HepG2 (cell line): ENCODE results near the gene AGAP1. TPM values are rescaled to one million over a fixed set of nuclear protein-coding genes. Genes with fewer than 3 reads are reported as not detected.

Source experiments
- ATAC-seq: fragments of 200-7000 bp; cut with Tn5 transposase; 3 replicates; pipeline ENCODE4 v1.9.1; 2020; ENCODE audit warnings: mild to moderate bottlenecking, moderate library complexity
- BruUV-seq: library from RNA; stranded (reverse); fragments of 400-500 nt; replicated peaks from 2 replicates; lab custom pipeline; 2021; lab: Mats Ljungman, UMichigan
- CTCF ChIA-PET: fragments of 300-600 bp; formaldehyde crosslinking; extraction: SDS; loops from one replicate; lab custom pipeline; 2021; ENCODE audit warnings: low total read pairs, inconsistent platforms, low intra/inter-chr PET ratio; lab: Yijun Ruan, JAX
- POLR2A ChIA-PET: fragments of 350-600 bp; sonication (Branson Sonifier 250); formaldehyde crosslinking; loops from one replicate; lab custom pipeline; 2020; ENCODE audit warnings: antibody characterized with exemption, inconsistent platforms; lab: Yijun Ruan, JAX
- DNase-seq: peaks from one replicate; pipeline ENCODE4 v3.0.0-alpha.2; 2015; ENCODE audit warnings: low spot score
- FAIRE-seq: peaks from 3 replicates; lab custom pipeline; 2011; peaks lifted over from hg19 to GRCh38; lab: Jason Lieb, UNC
- H2AFZ ChIP-seq: one replicate; pipeline ENCODE4 v1.6.1; 2011; ENCODE audit warnings: low read length, inconsistent platforms
- H3K27ac ChIP-seq: fragments of 300-600 bp; 3 replicates; pipeline ENCODE4 v1.8.0; 2011; ENCODE audit warnings: mixed run types, mild to moderate bottlenecking, mixed read lengths, low read length, inconsistent platforms; ENCODE audit not compliant: insufficient read depth; ENCODE audit errors: extremely low read length
- H3K27me3 ChIP-seq, 2 experiments: fragments of 200-600 bp in 1 of 2; 2 replicates in 1 of 2; 3 replicates in 1 of 2; pipeline versions ENCODE4 v1.6.0 to v1.8.0; 2011; ENCODE audit warnings: low read length in 2 of 2, mild to moderate bottlenecking in 2 of 2, moderate library complexity in 2 of 2, inconsistent platforms in 1 of 2; ENCODE audit not compliant: insufficient read depth in 2 of 2, control insufficient read depth in 1 of 2
- H3K36me3 ChIP-seq, 2 experiments: fragments of 200-600 bp in 1 of 2; replicated peaks in 1 of 2; 2 replicates in 1 of 2; 3 replicates in 1 of 2; pipeline versions ENCODE4 v1.5.1 to v1.8.0; 2011; ENCODE audit warnings: low read length in 2 of 2, inconsistent platforms in 1 of 2; ENCODE audit not compliant: insufficient read depth in 2 of 2, control insufficient read depth in 1 of 2
- H3K4me1 ChIP-seq: 2 replicates; pipeline ENCODE4 v1.5.1; 2012; ENCODE audit warnings: low read length, inconsistent platforms; ENCODE audit not compliant: insufficient read depth
- H3K4me2 ChIP-seq: 2 replicates; pipeline ENCODE4 v1.6.0; 2011; ENCODE audit warnings: low read depth, low read length, inconsistent platforms
- H3K4me3 ChIP-seq, 3 experiments: fragments of 200-600 bp in 1 of 3; sonication (generic), shearing (Covaris generic) in 1 of 3; replicated peaks in 1 of 3; 2 replicates each; pipeline ENCODE4 v1.5.1; 2011 to 2016; ENCODE audit warnings: low read length in 3 of 3, inconsistent platforms in 2 of 3, low read depth in 2 of 3, mild to moderate bottlenecking in 2 of 3, control low read depth in 1 of 3, mixed read lengths in 1 of 3; ENCODE audit not compliant: insufficient read depth in 1 of 3
- H3K79me2 ChIP-seq: one replicate; pipeline ENCODE4 v1.6.1; 2011; ENCODE audit warnings: low read length, inconsistent platforms; ENCODE audit not compliant: insufficient read depth
- H3K9ac ChIP-seq: 2 replicates; pipeline ENCODE4 v1.6.0; 2011; ENCODE audit warnings: mild to moderate bottlenecking, low read depth, low read length, inconsistent platforms; ENCODE audit not compliant: insufficient read depth
- H3K9me3 ChIP-seq: 2 replicates; pipeline ENCODE4 v1.5.1; 2012; ENCODE audit warnings: mild to moderate bottlenecking, low read length
- H4K20me1 ChIP-seq: 2 replicates; pipeline ENCODE4 v1.6.0; 2011; ENCODE audit warnings: inconsistent platforms, mild to moderate bottlenecking, low read length, moderate library complexity; ENCODE audit not compliant: insufficient read depth
- GLI4 ChIP-seq: sonication (generic); formaldehyde crosslinking; IDR thresholded peaks from 2 replicates; pipeline ENCODE4 v1.5.1; 2020; ENCODE audit warnings: missing genetic modification reagents, mild to moderate bottlenecking, moderate library complexity, borderline replicate concordance
- HIVEP1 ChIP-seq: sonication (generic); formaldehyde crosslinking; IDR thresholded peaks from 2 replicates; pipeline ENCODE4 v1.4.0; 2020; ENCODE audit warnings: mild to moderate bottlenecking, missing genetic modification reagents
- TAF1 ChIP-seq: sonication (generic); formaldehyde crosslinking; IDR thresholded peaks from 2 replicates; pipeline ENCODE4 v1.4.0; 2020; ENCODE audit warnings: missing genetic modification reagents
- ZFP41 ChIP-seq: sonication (generic); formaldehyde crosslinking; IDR thresholded peaks from 2 replicates; pipeline ENCODE4 v1.4.0; 2020; ENCODE audit warnings: mild to moderate bottlenecking, missing genetic modification reagents, borderline replicate concordance
- ZKSCAN5 ChIP-seq: sonication (generic); formaldehyde crosslinking; IDR thresholded peaks from 2 replicates; pipeline ENCODE4 v1.5.1; 2020; ENCODE audit warnings: mild to moderate bottlenecking, missing genetic modification reagents
- ZZZ3 ChIP-seq: sonication (generic); formaldehyde crosslinking; IDR thresholded peaks from 2 replicates; pipeline ENCODE4 v1.4.0; 2020; ENCODE audit warnings: missing genetic modification reagents, mild to moderate bottlenecking, borderline replicate concordance
- WGBS: methylation state at CpG from one replicate; pipeline ENCODE4 v1.1.6; 2017; ENCODE audit warnings: low lambda C conversion rate; 5-methylcytosine and 5-hydroxymethylcytosine counted together
- in situ Hi-C: cut with HindIII; loops from 2 replicates; pipeline ENCODE4 v1.10.0; 2017; ENCODE audit warnings: low pct_unique_long_range_greater_than_20kb; ENCODE audit not compliant: extremely low pct_ligation_motif_present
- intact Hi-C: fragments of 100-400 bp; cut with micrococcal nuclease; formaldehyde crosslinking; loops from one replicate; pipeline ENCODE4 v1.10.0; 2022; ENCODE audit not compliant: unreplicated experiment
- polyA plus RNA-seq, 8 experiments: library from polyadenylated mRNA; depleted of rRNA in 3 of 8; stranded (reverse) in 7 of 8; unstranded in 1 of 8; fragments of >200 nt; fragmentation: Illumina TruSeq in 4 of 8; extraction: Trizol in 4 of 8; gene quantifications; 2 replicates each; pipeline versions ENCODE4 v1.2.1 to v1.2.3, GENCODE V29; 2011 to 2016; ENCODE audit warnings: low read depth in 4 of 8, missing spikeins in 1 of 8, mixed read lengths in 1 of 8; ENCODE audit not compliant: insufficient read depth in 1 of 8
- total RNA-seq, 5 experiments: library from RNA; depleted of rRNA; stranded (reverse); fragments of >200 nt; fragmentation: Illumina TruSeq; extraction: Trizol; gene quantifications; 2 replicates each; pipeline ENCODE4 v1.2.3, GENCODE V29; 2016; ENCODE audit warnings: low read depth in 1 of 5
- TF ChIP-seq, protein P1 (sequence below): sonication (generic); formaldehyde crosslinking; IDR thresholded peaks from 2 replicates; pipeline ENCODE4 v1.4.0; 2020; ENCODE audit warnings: missing genetic modification reagents, borderline replicate concordance
- TF ChIP-seq, protein P2 (sequence below): sonication (generic); formaldehyde crosslinking; IDR thresholded peaks from 2 replicates; pipeline ENCODE4 v1.5.1; 2020; ENCODE audit warnings: mild to moderate bottlenecking, missing genetic modification reagents, moderate library complexity

AGAP1 gene
- total and polyA plus RNA-seq, 2 of the 13 experiments (the other 11 are each of a cell fraction or from before 2014, with no cell fraction given), result 21.2 to 32.7 TPM

- TF ChIP-seq, protein P1, sequence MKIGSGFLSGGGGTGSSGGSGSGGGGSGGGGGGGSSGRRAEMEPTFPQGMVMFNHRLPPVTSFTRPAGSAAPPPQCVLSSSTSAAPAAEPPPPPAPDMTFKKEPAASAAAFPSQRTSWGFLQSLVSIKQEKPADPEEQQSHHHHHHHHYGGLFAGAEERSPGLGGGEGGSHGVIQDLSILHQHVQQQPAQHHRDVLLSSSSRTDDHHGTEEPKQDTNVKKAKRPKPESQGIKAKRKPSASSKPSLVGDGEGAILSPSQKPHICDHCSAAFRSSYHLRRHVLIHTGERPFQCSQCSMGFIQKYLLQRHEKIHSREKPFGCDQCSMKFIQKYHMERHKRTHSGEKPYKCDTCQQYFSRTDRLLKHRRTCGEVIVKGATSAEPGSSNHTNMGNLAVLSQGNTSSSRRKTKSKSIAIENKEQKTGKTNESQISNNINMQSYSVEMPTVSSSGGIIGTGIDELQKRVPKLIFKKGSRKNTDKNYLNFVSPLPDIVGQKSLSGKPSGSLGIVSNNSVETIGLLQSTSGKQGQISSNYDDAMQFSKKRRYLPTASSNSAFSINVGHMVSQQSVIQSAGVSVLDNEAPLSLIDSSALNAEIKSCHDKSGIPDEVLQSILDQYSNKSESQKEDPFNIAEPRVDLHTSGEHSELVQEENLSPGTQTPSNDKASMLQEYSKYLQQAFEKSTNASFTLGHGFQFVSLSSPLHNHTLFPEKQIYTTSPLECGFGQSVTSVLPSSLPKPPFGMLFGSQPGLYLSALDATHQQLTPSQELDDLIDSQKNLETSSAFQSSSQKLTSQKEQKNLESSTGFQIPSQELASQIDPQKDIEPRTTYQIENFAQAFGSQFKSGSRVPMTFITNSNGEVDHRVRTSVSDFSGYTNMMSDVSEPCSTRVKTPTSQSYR (CRISPR knock-in tag), result no peak
- no peak for TF ChIP-seq HIVEP1
- TF ChIP-seq ZZZ3 (CRISPR knock-in tag), result no peak
- TF ChIP-seq GLI4 (CRISPR knock-in tag), result no peak
- no peak for TF ChIP-seq ZFP41 (CRISPR knock-in tag)
- TF ChIP-seq ZKSCAN5 (CRISPR knock-in tag), result no peak
Observed at GRCh38 chr2:236102971-236103370, 609.1 kb downstream of the AGAP1 start (continued).

GRCh38 chr2:236103981-236104380 lies 610.1 kb downstream of the AGAP1 start:
- no peaks in the 10 kb centered on the region for H3K79me2 ChIP-seq
- no peak overlapping the region for H2AFZ ChIP-seq
- H3K27me3 ChIP-seq, result no peaks in the 10 kb centered on the region
- 96% methylated on average over 8 of the region's 9 CpGs for WGBS
- H3K27ac ChIP-seq, result no peak overlapping the region
- peaks cover 27% of the 10 kb centered on the region for H3K4me1 ChIP-seq
- CTCF ChIA-PET, result no interaction called here
- TF ChIP-seq, protein P2, sequence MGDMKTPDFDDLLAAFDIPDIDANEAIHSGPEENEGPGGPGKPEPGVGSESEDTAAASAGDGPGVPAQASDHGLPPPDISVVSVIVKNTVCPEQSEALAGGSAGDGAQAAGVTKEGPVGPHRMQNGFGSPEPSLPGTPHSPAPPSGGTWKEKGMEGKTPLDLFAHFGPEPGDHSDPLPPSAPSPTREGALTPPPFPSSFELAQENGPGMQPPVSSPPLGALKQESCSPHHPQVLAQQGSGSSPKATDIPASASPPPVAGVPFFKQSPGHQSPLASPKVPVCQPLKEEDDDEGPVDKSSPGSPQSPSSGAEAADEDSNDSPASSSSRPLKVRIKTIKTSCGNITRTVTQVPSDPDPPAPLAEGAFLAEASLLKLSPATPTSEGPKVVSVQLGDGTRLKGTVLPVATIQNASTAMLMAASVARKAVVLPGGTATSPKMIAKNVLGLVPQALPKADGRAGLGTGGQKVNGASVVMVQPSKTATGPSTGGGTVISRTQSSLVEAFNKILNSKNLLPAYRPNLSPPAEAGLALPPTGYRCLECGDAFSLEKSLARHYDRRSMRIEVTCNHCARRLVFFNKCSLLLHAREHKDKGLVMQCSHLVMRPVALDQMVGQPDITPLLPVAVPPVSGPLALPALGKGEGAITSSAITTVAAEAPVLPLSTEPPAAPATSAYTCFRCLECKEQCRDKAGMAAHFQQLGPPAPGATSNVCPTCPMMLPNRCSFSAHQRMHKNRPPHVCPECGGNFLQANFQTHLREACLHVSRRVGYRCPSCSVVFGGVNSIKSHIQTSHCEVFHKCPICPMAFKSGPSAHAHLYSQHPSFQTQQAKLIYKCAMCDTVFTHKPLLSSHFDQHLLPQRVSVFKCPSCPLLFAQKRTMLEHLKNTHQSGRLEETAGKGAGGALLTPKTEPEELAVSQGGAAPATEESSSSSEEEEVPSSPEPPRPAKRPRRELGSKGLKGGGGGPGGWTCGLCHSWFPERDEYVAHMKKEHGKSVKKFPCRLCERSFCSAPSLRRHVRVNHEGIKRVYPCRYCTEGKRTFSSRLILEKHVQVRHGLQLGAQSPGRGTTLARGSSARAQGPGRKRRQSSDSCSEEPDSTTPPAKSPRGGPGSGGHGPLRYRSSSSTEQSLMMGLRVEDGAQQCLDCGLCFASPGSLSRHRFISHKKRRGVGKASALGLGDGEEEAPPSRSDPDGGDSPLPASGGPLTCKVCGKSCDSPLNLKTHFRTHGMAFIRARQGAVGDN (CRISPR knock-in tag), result peak; percentile 23
- no peak for TF ChIP-seq TAF1 (CRISPR knock-in tag)
- TF ChIP-seq, all 625 proteins: peak for 1
- H3K4me3 ChIP-seq, result no peak overlapping the region
- intact Hi-C loops, result no loop called here
- H3K9me3 ChIP-seq, result no peaks in the 10 kb centered on the region
- no peaks in the 10 kb centered on the region for H3K36me3 ChIP-seq
- ATAC-seq (no peak), FAIRE-seq (no peak), DNase-seq (no peak)
- no peak overlapping the region for H3K9ac ChIP-seq
- POLR2A ChIA-PET, result no interaction called here
- in situ Hi-C loops, result no loop called here
- no peak overlapping the region for H3K4me2 ChIP-seq
- H4K20me1 ChIP-seq, result peaks cover 23% of the 10 kb centered on the region
- no TSS peak for BruUV-seq
